HG02642 (cell line): ENCODE results near the gene CNKSR3.

Experiments
- ATAC-seq: cut with Tn5 transposase; IDR thresholded peaks from one replicate; pipeline ENCODE4 v1.9.1; 2021; ENCODE audit warnings: mild to moderate bottlenecking; ENCODE audit not compliant: unreplicated experiment, poor library complexity

CNKSR3 gene

GRCh38 chr6:154482858-154483257 is 27.6 kb downstream of the CNKSR3 start:
- no peak for ATAC-seq

GRCh38 chr6:154481521-154482013 is 28.9 kb downstream of the CNKSR3 start:
- ATAC-seq = no peak

- no peak for ATAC-seq
These were observed 30.5 kb downstream of the CNKSR3 start for GRCh38 chr6:154479771-154480639.

- ATAC-seq = no peak
These were observed 31.1 kb downstream of the CNKSR3 start for GRCh38 chr6:154479351-154479769.

GRCh38 chr6:154478701-154479060 is 31.8 kb downstream of the CNKSR3 start:
- ATAC-seq = no peak

GRCh38 chr6:154478021-154478700 is 32.3 kb downstream of the CNKSR3 start:
- ATAC-seq = no peak

- ATAC-seq = no peak
These were observed 34.0 kb downstream of the CNKSR3 start for GRCh38 chr6:154476494-154476893.

- no peak for ATAC-seq
These were observed 35.6 kb downstream of the CNKSR3 start for GRCh38 chr6:154474648-154475428.

- ATAC-seq = no peak
These were observed 37.2 kb downstream of the CNKSR3 start for GRCh38 chr6:154473324-154473723.

- ATAC-seq = no peak
These were observed 38.7 kb downstream of the CNKSR3 start for GRCh38 chr6:154471609-154472362.

- ATAC-seq = no peak
These were observed 41.1 kb downstream of the CNKSR3 start for GRCh38 chr6:154469306-154469935.

- no peak for ATAC-seq
These were observed 41.7 kb downstream of the CNKSR3 start for GRCh38 chr6:154468760-154469159.

GRCh38 chr6:154466971-154467679 is 43.4 kb downstream of the CNKSR3 start:
- ATAC-seq = no peak

GRCh38 chr6:154466139-154466538 is 44.3 kb downstream of the CNKSR3 start:
- ATAC-seq = no peak

GRCh38 chr6:154463573-154464419 is 46.7 kb downstream of the CNKSR3 start:
- no peak for ATAC-seq

- no peak for ATAC-seq
These were observed 48.1 kb downstream of the CNKSR3 start for GRCh38 chr6:154462425-154462824.

GRCh38 chr6:154461348-154461747 is 49.1 kb downstream of the CNKSR3 start:
- no peak for ATAC-seq
